H9 (cell line): ENCODE measurements around the gene CHM. TPM values are rescaled to one million over a fixed set of nuclear protein-coding genes. Genes with fewer than 3 reads are reported as not detected.

Experiments used
- DNase-seq: peaks from one replicate; pipeline ENCODE4 v3.0.0-alpha.2; 2017
- H2AFZ ChIP-seq: one replicate; pipeline ENCODE4 v1.6.1; 2013; ENCODE audit warnings: mild to moderate bottlenecking, low read length, control low read depth, moderate library complexity
- H2AK5ac ChIP-seq: 2 replicates; pipeline ENCODE4 v1.6.1; 2013; ENCODE audit warnings: low read length, control low read depth, mixed read lengths; ENCODE audit not compliant: insufficient read length
- H2BK120ac ChIP-seq: one replicate; pipeline ENCODE4 v1.6.1; 2013; ENCODE audit warnings: low read depth, mild to moderate bottlenecking, low read length, control low read depth, inconsistent platforms; ENCODE audit not compliant: poor library complexity, severe bottlenecking
- H2BK12ac ChIP-seq: 2 replicates; pipeline ENCODE4 v1.6.1; 2013; ENCODE audit warnings: low read length, control low read depth, mixed read lengths, low read depth; ENCODE audit not compliant: insufficient read length
- H2BK15ac ChIP-seq: 2 replicates; pipeline ENCODE4 v1.6.1; 2013; ENCODE audit warnings: low read depth, low read length, control low read depth
- H2BK20ac ChIP-seq: one replicate; pipeline ENCODE4 v1.6.1; 2013; ENCODE audit warnings: low read depth, mild to moderate bottlenecking, low read length, control low read depth, inconsistent platforms; ENCODE audit not compliant: poor library complexity, severe bottlenecking
- H2BK5ac ChIP-seq: 2 replicates; pipeline ENCODE4 v1.6.1; 2013; ENCODE audit warnings: low read length, control low read depth, mixed read lengths; ENCODE audit not compliant: insufficient read length
- H3K14ac ChIP-seq: 2 replicates; pipeline ENCODE4 v1.6.1; 2013; ENCODE audit warnings: low read length, control low read depth; ENCODE audit not compliant: insufficient read depth
- H3K18ac ChIP-seq: 2 replicates; pipeline ENCODE4 v1.6.1; 2013; ENCODE audit warnings: low read depth, mild to moderate bottlenecking, mixed read lengths, low read length, control low read depth; ENCODE audit not compliant: insufficient read length
- H3K23ac ChIP-seq: 2 replicates; pipeline ENCODE4 v1.6.1; 2013; ENCODE audit warnings: low read length, control low read depth, mixed read lengths, low read depth; ENCODE audit not compliant: insufficient read length
- H3K23me2 ChIP-seq: 2 replicates; pipeline ENCODE4 v1.6.1; 2013; ENCODE audit warnings: low read depth, mild to moderate bottlenecking, mixed read lengths, low read length, control low read depth; ENCODE audit not compliant: insufficient read length, poor library complexity, severe bottlenecking
- H3K27ac ChIP-seq: 2 replicates; pipeline ENCODE4 v1.5.1; 2013; ENCODE audit warnings: low read length, control low read depth, mixed read lengths, low read depth; ENCODE audit not compliant: insufficient read length
- H3K27me3 ChIP-seq: 2 replicates; pipeline ENCODE4 v1.6.1; 2013; ENCODE audit warnings: low read length, control low read depth, inconsistent platforms; ENCODE audit not compliant: insufficient read depth
- H3K4ac ChIP-seq: 2 replicates; pipeline ENCODE4 v1.6.1; 2013; ENCODE audit warnings: low read depth, mild to moderate bottlenecking, control low read depth, inconsistent platforms, low read length, moderate library complexity
- H3K4me1 ChIP-seq: 2 replicates; pipeline ENCODE4 v1.6.1; 2013; ENCODE audit warnings: low read length, control low read depth, inconsistent platforms; ENCODE audit not compliant: insufficient read depth
- H3K4me2 ChIP-seq: 2 replicates; pipeline ENCODE4 v1.6.1; 2013; ENCODE audit warnings: low read length, control low read depth, mixed read lengths; ENCODE audit not compliant: insufficient read length, insufficient read depth
- H3K56ac ChIP-seq: 2 replicates; pipeline ENCODE4 v1.6.1; 2013; ENCODE audit warnings: low read depth, mild to moderate bottlenecking, mixed read lengths, low read length, control low read depth; ENCODE audit not compliant: insufficient read length
- H3K79me1 ChIP-seq: 2 replicates; pipeline ENCODE4 v1.6.1; 2013; ENCODE audit warnings: low read depth, mild to moderate bottlenecking, moderate library complexity, low read length, control low read depth, inconsistent platforms; ENCODE audit not compliant: insufficient read depth, poor library complexity, severe bottlenecking
- H3K79me2 ChIP-seq: 2 replicates; pipeline ENCODE4 v1.6.1; 2013; ENCODE audit warnings: low read length, control low read depth, inconsistent platforms; ENCODE audit not compliant: insufficient read depth
- H3K9ac ChIP-seq: 2 replicates; pipeline ENCODE4 v1.6.1; 2013; ENCODE audit warnings: low read length, control low read depth, mixed read lengths; ENCODE audit not compliant: insufficient read length; ENCODE audit errors: extremely low read depth
- H3K9me3 ChIP-seq: one replicate; pipeline ENCODE4 v1.6.1; 2013; ENCODE audit warnings: low read depth, low read length, inconsistent platforms; ENCODE audit not compliant: control insufficient read depth
- H3T11ph ChIP-seq: one replicate; pipeline ENCODE4 v1.6.1; 2013; ENCODE audit warnings: mild to moderate bottlenecking, low read length, control low read depth, inconsistent platforms
- H4K20me1 ChIP-seq: one replicate; pipeline ENCODE4 v1.6.1; 2013; ENCODE audit not compliant: control insufficient read depth, insufficient read length, insufficient read depth
- H4K5ac ChIP-seq: 2 replicates; pipeline ENCODE4 v1.6.1; 2013; ENCODE audit warnings: low read depth, mild to moderate bottlenecking, mixed read lengths, low read length, control low read depth; ENCODE audit not compliant: insufficient read length
- H4K8ac ChIP-seq: replicated peaks from 2 replicates; pipeline ENCODE4 v1.6.1; 2013; ENCODE audit warnings: low read length, control low read depth, mixed read lengths, low read depth; ENCODE audit not compliant: insufficient read length
- H4K91ac ChIP-seq: 2 replicates; pipeline ENCODE4 v1.6.1; 2013; ENCODE audit warnings: low read depth, mild to moderate bottlenecking, moderate library complexity, mixed read lengths, low read length, control low read depth; ENCODE audit not compliant: insufficient read length
- H3K27ac Mint-ChIP-seq, 3 experiments: 2 replicates in 2 of 3; 3 replicates in 1 of 3; pipeline ENCODE4 v1.8.0; 2020 to 2021; ENCODE audit warnings: mixed read lengths in 3 of 3, mild to moderate bottlenecking in 1 of 3, moderate library complexity in 1 of 3
- H3K27me3 Mint-ChIP-seq: 2 replicates; pipeline ENCODE4 v1.8.0; 2021; ENCODE audit warnings: low read depth, mild to moderate bottlenecking, moderate library complexity, mixed read lengths
- H3K36me3 Mint-ChIP-seq, 3 experiments: 2 replicates in 2 of 3; 3 replicates in 1 of 3; pipeline ENCODE4 v1.8.0; 2020 to 2021; ENCODE audit warnings: low read depth in 3 of 3, mixed read lengths in 3 of 3; ENCODE audit not compliant: insufficient read depth in 1 of 3
- H3K4me1 Mint-ChIP-seq, 2 experiments: 2 replicates each; pipeline ENCODE4 v1.8.0; 2020; ENCODE audit warnings: mixed read lengths in 2 of 2
- H3K4me3 Mint-ChIP-seq, 2 experiments: 2 replicates in 1 of 2; 3 replicates in 1 of 2; pipeline ENCODE4 v1.8.0; 2020 to 2021; ENCODE audit warnings: mild to moderate bottlenecking in 2 of 2, mixed read lengths in 2 of 2, moderate library complexity in 1 of 2
- H3K9me3 Mint-ChIP-seq, 2 experiments: 2 replicates in 1 of 2; 3 replicates in 1 of 2; pipeline ENCODE4 v1.8.0; 2020; ENCODE audit warnings: mild to moderate bottlenecking in 2 of 2, mixed read lengths in 2 of 2, moderate library complexity in 1 of 2
- CTCF ChIP-seq: fragments of 200-600 bp; sonication (generic); conservative IDR thresholded peaks from 3 replicates; pipeline ENCODE4 v1.8.0; 2021; ENCODE audit warnings: antibody characterized with exemption, mild to moderate bottlenecking
- total RNA-seq: library from RNA; stranded (reverse); gene quantifications from 2 replicates; pipeline ENCODE4 v1.2.1, GENCODE V29; 2021

CHM gene
- total RNA-seq, 1 experiment from 2014 or later = 28.4 TPM

- H3K27ac Mint-ChIP-seq = peak overlapping the region in 1 of 3 experiments; percentile 55; a peak in 1 of 7 replicates
- H4K5ac ChIP-seq = no peak overlapping the region
- no peak overlapping the region for H3K9ac ChIP-seq
- H3K9me3 Mint-ChIP-seq = peaks cover 23 to 47% of the 10 kb centered on the region in 2 experiments
- no peak overlapping the region for H3K23ac ChIP-seq
- no peak overlapping the region for H2BK120ac ChIP-seq
- H2BK12ac ChIP-seq = no peak overlapping the region
- H2AK5ac ChIP-seq = no peak overlapping the region
- no peak overlapping the region for H3K18ac ChIP-seq
- H4K8ac ChIP-seq = no peak overlapping the region
- H2BK5ac ChIP-seq = no peak overlapping the region
- peaks cover 4% of the 10 kb centered on the region for H3K9me3 ChIP-seq
- H3K4ac ChIP-seq = no peak overlapping the region
- DNase-seq = no peak
- no peak overlapping the region for H3K27ac ChIP-seq
- H3K27me3 Mint-ChIP-seq = no peaks in the 10 kb centered on the region
- H3T11ph ChIP-seq = no peak overlapping the region
- no peak overlapping the region for H2AFZ ChIP-seq
- peaks cover 41 to 52% (median 51%) of the 10 kb centered on the region in 3 experiments for H3K36me3 Mint-ChIP-seq
- H2BK15ac ChIP-seq = no peak overlapping the region
- no peak overlapping the region for H3K14ac ChIP-seq
- H4K91ac ChIP-seq = no peak overlapping the region
- H3K23me2 ChIP-seq = no peaks in the 10 kb centered on the region
- H3K79me1 ChIP-seq = no peaks in the 10 kb centered on the region
- H3K4me2 ChIP-seq = no peak overlapping the region
- H3K4me1 Mint-ChIP-seq = no peaks in the 10 kb centered on the region
- no peak overlapping the region for H3K56ac ChIP-seq
- H4K20me1 ChIP-seq = no peaks in the 10 kb centered on the region
- no peak for TF ChIP-seq CTCF
- H3K79me2 ChIP-seq = no peaks in the 10 kb centered on the region
- H3K27me3 ChIP-seq = no peaks in the 10 kb centered on the region
- no peak overlapping the region for H2BK20ac ChIP-seq
- no peaks in the 10 kb centered on the region for H3K4me1 ChIP-seq
- H3K4me3 Mint-ChIP-seq = no peak overlapping the region
Observed at GRCh38 chrX:85865324-85865723, 182.0 kb downstream of the CHM start.
